Body of pancreas (tissue), 4 donors: ENCODE data around the gene UGT1A8. TPM values are rescaled to one million over a fixed set of nuclear protein-coding genes. Genes with fewer than 3 reads are reported as not detected.

Source experiments
- ATAC-seq: fragments of 150-250 bp; one replicate; pipeline ENCODE4 v1.9.1; 2016
- DNase-seq, 4 donors: peaks; one replicate each; pipeline ENCODE4 v3.0.0-alpha.2; 2019
- H3K27ac ChIP-seq, 4 donors: fragments of 200-600 bp; sonication (generic); 1 replicate in 3 of 4; 2 replicates in 1 of 4; pipeline versions ENCODE4 v1.5.1 to v1.6.1; 2016 to 2019; ENCODE audit warnings: mild to moderate bottlenecking in 1 of 4, mixed read lengths in 1 of 4, moderate library complexity in 1 of 4
- H3K27me3 ChIP-seq, 2 donors: fragments of 200-600 bp; sonication (generic); one replicate each; pipeline ENCODE4 v1.6.0; 2016; ENCODE audit warnings: mild to moderate bottlenecking in 1 of 2
- H3K36me3 ChIP-seq, 2 donors: fragments of 200-600 bp; sonication (generic); replicated peaks in 1 of 2; 2 replicates each; pipeline ENCODE4 v1.5.1; 2016; ENCODE audit warnings: low read depth in 2 of 2; ENCODE audit not compliant: insufficient read depth in 1 of 2
- H3K4me1 ChIP-seq: fragments of 200-600 bp; sonication (generic); one replicate; pipeline ENCODE4 v1.6.0; 2016
- H3K4me3 ChIP-seq, 2 donors: fragments of 200-600 bp; sonication (generic); 1 replicate in 1 of 2; 2 replicates in 1 of 2; pipeline ENCODE4 v1.5.1; 2016 to 2019
- H3K9me3 ChIP-seq, 3 donors: fragments of 200-600 bp; sonication (generic); 1 replicate in 2 of 3; 2 replicates in 1 of 3; pipeline ENCODE4 v1.5.1; 2016
- CTCF ChIP-seq, 7 experiments: fragments of 450-650 bp in 4 of 7; fragments of 200-600 bp in 3 of 7; sonication (generic) in 3 of 7; IDR thresholded peaks; one replicate each; pipeline ENCODE4 v1.5.1; 2016 to 2019; ENCODE audit warnings: antibody characterized with exemption in 7 of 7
- POLR2A ChIP-seq, 3 donors: fragments of 450-650 bp; IDR thresholded peaks; one replicate each; pipeline ENCODE4 v1.6.1; 2016; ENCODE audit warnings: antibody characterized with exemption in 3 of 3, mild to moderate bottlenecking in 2 of 3
- WGBS, 2 donors: methylation state at CpG; one replicate each; pipeline ENCODE4 v1.1.5; 2017; 5-methylcytosine and 5-hydroxymethylcytosine counted together
- intact Hi-C: fragments of 100-400 bp; cut with DNase I; formaldehyde crosslinking; loops from one replicate; pipeline ENCODE4 v1.15.1; 2023
- total RNA-seq, 2 donors: library from RNA; depleted of rRNA; stranded (reverse); fragments of >200 nt; gene quantifications; one replicate each; pipeline ENCODE4 v1.1.0, GENCODE V29; 2016

The UGT1A8 gene
- total RNA-seq, 2 donors from 2014 or later, result not detected

GRCh38 chr2:233706720-233707119 lies 89.3 kb downstream of the UGT1A8 start:
- no peak for ATAC-seq

GRCh38 chr2:233707940-233708644 lies 90.7 kb downstream of the UGT1A8 start:
- Histone ChIP-seq H3K4me3 (no peak overlapping the region), H3K36me3 (no peaks in the 10 kb centered on the region), H3K27ac (no peak overlapping the region), H3K4me1 (peaks cover 14% of the 10 kb centered on the region), H3K27me3 (no peaks in the 10 kb centered on the region), H3K9me3 (no peaks in the 10 kb centered on the region)
- TF ChIP-seq POLR2A (IDR thresholded peaks at IDR 0.05) (no peak), CTCF (IDR thresholded peaks at IDR 0.05) (no peak)
- ATAC-seq, result no peak
- WGBS, 2 donors, result 58 to 70% methylated on average over 10 of the region's 10 CpGs
- intact Hi-C loops, result no loop called here
- no peak for DNase-seq

More at GRCh38 chr2:233706720-233707119, 89.3 kb downstream of the UGT1A8 start:
- intact Hi-C loops, result no loop called here
- WGBS, 2 donors, result 40 to 50% methylated on average over 1 of the region's 1 CpG
- H3K4me3 ChIP-seq, result no peak overlapping the region
- no peaks in the 10 kb centered on the region for H3K9me3 ChIP-seq
- TF ChIP-seq CTCF (IDR thresholded peaks at IDR 0.05), result no peak
- no peak for TF ChIP-seq POLR2A (IDR thresholded peaks at IDR 0.05)
- no peaks in the 10 kb centered on the region for H3K27me3 ChIP-seq
- H3K4me1 ChIP-seq, result peaks cover 14% of the 10 kb centered on the region
- no peak overlapping the region for H3K27ac ChIP-seq
- no peak for DNase-seq
- no peaks in the 10 kb centered on the region for H3K36me3 ChIP-seq

GRCh38 chr2:233708942-233709341 lies 91.5 kb downstream of the UGT1A8 start:
- 68 to 80% methylated on average over 5 of the region's 5 CpGs for WGBS, 2 donors
- peaks cover 14% of the 10 kb centered on the region for H3K4me1 ChIP-seq

GRCh38 chr2:233711312-233712008 lies 94.0 kb downstream of the UGT1A8 start:
- 26 to 27% methylated on average over 11 of the region's 11 CpGs for WGBS, 2 donors
- peak; percentile 73 to 92 (median 79) for TF ChIP-seq CTCF (IDR thresholded peaks at IDR 0.05)
- TF ChIP-seq POLR2A (IDR thresholded peaks at IDR 0.05), result no peak
- Histone ChIP-seq H3K27ac (no peak overlapping the region), H3K9me3 (no peaks in the 10 kb centered on the region), H3K27me3 (no peaks in the 10 kb centered on the region), H3K36me3 (no peaks in the 10 kb centered on the region), H3K4me3 (no peak overlapping the region), H3K4me1 (peaks cover 5% of the 10 kb centered on the region)
- DNase-seq (peak; percentile 81 to 89 (median 84)), ATAC-seq (peak; percentile 89)
- intact Hi-C loops, result no loop called here

More at GRCh38 chr2:233708942-233709341, 91.5 kb downstream of the UGT1A8 start:
- TF ChIP-seq POLR2A (IDR thresholded peaks at IDR 0.05) (no peak), CTCF (IDR thresholded peaks at IDR 0.05) (no peak)
- ATAC-seq (no peak), DNase-seq (no peak)
- Histone ChIP-seq H3K4me3 (no peak overlapping the region), H3K27me3 (no peaks in the 10 kb centered on the region), H3K27ac (no peak overlapping the region), H3K36me3 (no peaks in the 10 kb centered on the region), H3K9me3 (no peaks in the 10 kb centered on the region)
- intact Hi-C loops, result no loop called here
